T-helper 17 cell (primary cell): ENCODE measurements around the gene BAG1. TPM values are rescaled to one million over a fixed set of nuclear protein-coding genes. Genes with fewer than 3 reads are reported as not detected.

Experiments used
- ATAC-seq: fragments of 150-1000 bp; cut with Tn5 transposase; 2 replicates; pipeline ENCODE4 v1.10.0; 2021; ENCODE audit warnings: mild to moderate bottlenecking, moderate library complexity
- DNase-seq, 3 donors: peaks; one replicate each; pipeline versions ENCODE4 v3.0.0 to v3.0.0-alpha.2; 2020 to 2021
- H3K9me3 ChIP-seq: one replicate; pipeline ENCODE4 v1.7.0; 2013; ENCODE audit warnings: low read length, mild to moderate bottlenecking; ENCODE audit not compliant: control insufficient read depth, poor library complexity, severe bottlenecking
- H3K27ac Mint-ChIP-seq: one replicate; pipeline ENCODE4 v1.8.0; 2022; ENCODE audit warnings: mild to moderate bottlenecking, moderate library complexity, mixed read lengths
- H3K27me3 Mint-ChIP-seq: one replicate; pipeline ENCODE4 v1.8.0; 2022; ENCODE audit warnings: mixed read lengths
- H3K36me3 Mint-ChIP-seq: one replicate; pipeline ENCODE4 v1.8.0; 2022; ENCODE audit warnings: low read depth, mixed read lengths
- H3K4me1 Mint-ChIP-seq: one replicate; pipeline ENCODE4 v1.8.0; 2022; ENCODE audit warnings: mild to moderate bottlenecking, mixed read lengths
- H3K4me3 Mint-ChIP-seq: one replicate; pipeline ENCODE4 v1.8.0; 2022; ENCODE audit warnings: mild to moderate bottlenecking, moderate library complexity, mixed read lengths
- total RNA-seq, 4 donors: library from RNA in 2 of 4; stranded (reverse) in 2 of 4; gene quantifications; one replicate each; pipeline ENCODE4 v1.2.3 and lab custom pipeline; 2022 to 2026

BAG1 gene
- total RNA-seq, 2 donors from 2014 or later, result 51.6 to 62.5 TPM

GRCh38 chr9:33291031-33291397, 26.5 kb upstream of the BAG1 start:
- H3K27me3 Mint-ChIP-seq, result no peaks in the 10 kb centered on the region
- H3K36me3 Mint-ChIP-seq, result peaks cover 7% of the 10 kb centered on the region
- H3K4me3 Mint-ChIP-seq, result peak overlapping the region; percentile 85
- peak overlapping the region; percentile 98 for H3K27ac Mint-ChIP-seq
- DNase-seq (no peak), ATAC-seq (no peak)
- H3K9me3 ChIP-seq, result no peaks in the 10 kb centered on the region
- peaks cover 38% of the 10 kb centered on the region for H3K4me1 Mint-ChIP-seq

- no peaks in the 10 kb centered on the region for H3K9me3 ChIP-seq
- Mint-ChIP-seq H3K4me3 (peak within 1 kb of the TSS; percentile 85), H3K4me1 (peaks cover 36% of the 10 kb centered on the region), H3K36me3 (peaks cover 7% of the 10 kb centered on the region), H3K27ac (peak within 1 kb of the TSS; percentile 98), H3K27me3 (no peaks in the 10 kb centered on the region)
- DNase-seq (peak; percentile 94 to 97 (median 97)), ATAC-seq (peak; percentile 88)
Measured at GRCh38 chr9:33290247-33291030, 25.9 kb upstream of the BAG1 start, which contains the start of gene NFX1. Gene NFX1 (plus strand): TSS chr9:33290516. CDS start chr9:33290573, 57 bp downstream.

DNA sequence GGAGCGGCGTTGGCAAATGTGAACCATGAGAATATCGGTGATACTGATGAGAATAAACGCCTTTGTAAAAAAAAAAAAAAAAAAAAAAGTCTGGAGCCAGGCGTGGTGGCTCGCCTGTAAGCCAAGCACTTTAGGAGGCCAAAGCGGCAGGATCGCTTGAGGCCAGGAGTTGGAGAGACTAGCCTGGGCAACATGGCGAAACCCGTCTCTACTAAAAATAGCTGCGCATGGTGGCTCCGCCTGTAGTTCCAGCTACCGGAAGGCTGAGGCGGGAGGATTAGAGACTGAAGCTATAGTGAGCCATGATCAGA, 25.4 kb upstream of the BAG1 start:
- Mint-ChIP-seq H3K4me1 (peaks cover 35% of the 10 kb centered on the region), H3K27me3 (no peaks in the 10 kb centered on the region)

DNA sequence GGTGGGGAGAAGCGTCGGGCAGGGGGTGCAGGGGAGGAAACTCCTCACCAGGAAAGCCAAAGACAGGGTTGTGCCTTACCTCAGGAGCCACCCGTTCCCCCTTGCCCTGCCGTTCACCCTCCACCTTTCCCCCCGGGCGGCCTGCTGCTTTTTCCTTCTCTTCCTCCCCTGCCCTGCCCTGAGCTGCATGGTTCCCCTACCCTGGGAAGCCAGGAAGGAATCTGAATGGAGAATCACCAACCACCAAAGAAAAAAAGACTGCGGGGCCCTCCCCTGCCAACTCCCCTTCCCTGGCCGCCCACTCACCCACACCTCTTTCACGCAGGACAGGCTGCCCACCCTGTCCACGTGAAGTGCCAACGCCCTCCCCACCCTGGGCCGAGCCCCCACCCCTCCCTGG, 25.0 kb upstream of the BAG1 start:
- H3K27me3 Mint-ChIP-seq, result no peaks in the 10 kb centered on the region
- peaks cover 31% of the 10 kb centered on the region for H3K4me1 Mint-ChIP-seq
- DNase-seq (peak in 1 of 3 donors; percentile 12), ATAC-seq (no peak)
- peaks cover 7% of the 10 kb centered on the region for H3K36me3 Mint-ChIP-seq
- peak overlapping the region; percentile 85 for H3K4me3 Mint-ChIP-seq
- peak overlapping the region; percentile 98 for H3K27ac Mint-ChIP-seq
- no peaks in the 10 kb centered on the region for H3K9me3 ChIP-seq

More for the DNA sequence above, 25.4 kb upstream of the BAG1 start:
- no peaks in the 10 kb centered on the region for H3K9me3 ChIP-seq
- Mint-ChIP-seq H3K4me3 (peak overlapping the region; percentile 85), H3K27ac (peak overlapping the region; percentile 98), H3K36me3 (peaks cover 7% of the 10 kb centered on the region)
- DNase-seq (no peak), ATAC-seq (no peak)

- Mint-ChIP-seq H3K27ac (peak overlapping the region; percentile 98), H3K27me3 (no peaks in the 10 kb centered on the region), H3K36me3 (peaks cover 7% of the 10 kb centered on the region), H3K4me1 (peaks cover 27% of the 10 kb centered on the region), H3K4me3 (peak overlapping the region; percentile 45)
- no peaks in the 10 kb centered on the region for H3K9me3 ChIP-seq
- no peak for DNase-seq
- ATAC-seq, result no peak
Measured at GRCh38 chr9:33288828-33289483, 24.4 kb upstream of the BAG1 start.

DNA sequence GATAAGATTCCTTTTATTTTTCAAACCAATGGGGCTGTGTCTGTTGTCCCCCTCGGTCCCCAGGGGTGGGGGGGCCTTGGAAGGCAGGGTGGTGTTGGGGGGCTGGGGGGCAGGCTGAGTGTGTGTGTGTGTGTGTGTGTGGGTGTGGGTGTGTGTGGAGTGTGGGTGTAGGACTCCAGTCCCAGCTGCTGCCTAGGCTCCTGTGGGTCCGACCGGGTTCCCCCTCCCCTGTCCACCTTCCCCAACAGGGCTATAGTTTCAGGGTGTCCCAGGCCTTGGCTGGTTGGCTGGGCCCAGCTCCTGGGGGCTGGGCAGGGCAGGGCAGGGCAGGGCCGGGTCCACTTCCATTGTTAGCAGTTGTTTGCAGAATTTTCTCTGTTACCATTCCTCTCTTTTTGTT, 23.7 kb upstream of the BAG1 start:
- DNase-seq (no peak), ATAC-seq (no peak)
- no peaks in the 10 kb centered on the region for H3K9me3 ChIP-seq
- H3K27ac Mint-ChIP-seq, result peak overlapping the region; percentile 98
- peaks cover 7% of the 10 kb centered on the region for H3K36me3 Mint-ChIP-seq
- H3K27me3 Mint-ChIP-seq, result no peaks in the 10 kb centered on the region
- H3K4me3 Mint-ChIP-seq, result peak overlapping the region; percentile 45
- peaks cover 24% of the 10 kb centered on the region for H3K4me1 Mint-ChIP-seq

DNA sequence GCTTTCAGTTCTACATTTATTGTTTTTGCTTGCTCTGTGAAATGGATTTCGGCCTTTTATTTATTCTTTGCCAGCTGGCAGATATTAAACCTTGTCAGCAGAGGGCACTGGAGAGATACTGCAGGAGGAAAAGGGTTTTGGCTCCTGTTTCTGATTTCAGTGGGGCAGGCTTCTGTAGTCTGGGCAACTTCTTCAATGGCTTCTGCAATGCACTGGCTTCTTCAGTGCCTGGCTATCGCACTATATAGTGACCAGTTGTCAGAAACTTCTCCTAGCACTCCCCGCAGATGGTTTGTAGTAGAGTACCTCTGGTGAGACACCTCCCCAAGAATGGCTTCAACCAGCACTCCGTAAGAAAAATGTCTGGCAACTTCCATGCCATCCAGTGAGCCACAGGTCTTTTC, 22.6 kb upstream of the BAG1 start:
- H3K4me1 Mint-ChIP-seq, result peaks cover 18% of the 10 kb centered on the region
- ATAC-seq, result no peak
- no peak overlapping the region for H3K4me3 Mint-ChIP-seq
- H3K27ac Mint-ChIP-seq, result peak overlapping the region; percentile 98
- H3K36me3 Mint-ChIP-seq, result peaks cover 10% of the 10 kb centered on the region
- DNase-seq, result peak in 1 of 3 donors; percentile 39
- no peaks in the 10 kb centered on the region for H3K9me3 ChIP-seq
- H3K27me3 Mint-ChIP-seq, result no peaks in the 10 kb centered on the region

- H3K9me3 ChIP-seq, result no peaks in the 10 kb centered on the region
- no peak overlapping the region for H3K27ac Mint-ChIP-seq
- DNase-seq (no peak), ATAC-seq (no peak)
- H3K27me3 Mint-ChIP-seq, result no peaks in the 10 kb centered on the region
- H3K4me1 Mint-ChIP-seq, result peaks cover 10% of the 10 kb centered on the region
- H3K36me3 Mint-ChIP-seq, result peaks cover 11% of the 10 kb centered on the region
- H3K4me3 Mint-ChIP-seq, result no peak overlapping the region
Measured at GRCh38 chr9:33285502-33285901, 21.0 kb upstream of the BAG1 start.

DNA sequence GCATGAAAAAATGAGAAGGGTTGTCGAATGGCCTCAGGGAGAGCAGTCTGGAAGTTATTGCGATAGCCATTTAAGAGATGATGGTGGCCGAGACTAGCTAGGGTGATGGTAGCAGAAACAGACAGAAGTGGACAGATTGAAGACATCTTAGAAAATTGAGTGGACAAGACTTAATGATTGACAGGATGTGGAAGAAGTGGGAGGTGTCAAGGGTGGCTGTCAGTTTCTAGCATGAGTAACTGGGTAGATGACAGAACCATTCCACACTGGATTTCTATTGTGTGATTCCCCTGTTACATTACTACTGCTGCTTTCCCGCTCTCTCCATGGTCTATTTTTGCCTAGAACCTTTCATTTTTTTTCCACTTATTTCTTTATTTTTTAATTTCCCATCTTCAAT, 13.0 kb upstream of the BAG1 start:
- Mint-ChIP-seq H3K27me3 (no peaks in the 10 kb centered on the region), H3K4me1 (peaks cover 7% of the 10 kb centered on the region), H3K36me3 (peaks cover 15% of the 10 kb centered on the region), H3K4me3 (no peak overlapping the region), H3K27ac (peak overlapping the region; percentile 71)
- DNase-seq, result no peak
- no peaks in the 10 kb centered on the region for H3K9me3 ChIP-seq
- no peak for ATAC-seq

DNA sequence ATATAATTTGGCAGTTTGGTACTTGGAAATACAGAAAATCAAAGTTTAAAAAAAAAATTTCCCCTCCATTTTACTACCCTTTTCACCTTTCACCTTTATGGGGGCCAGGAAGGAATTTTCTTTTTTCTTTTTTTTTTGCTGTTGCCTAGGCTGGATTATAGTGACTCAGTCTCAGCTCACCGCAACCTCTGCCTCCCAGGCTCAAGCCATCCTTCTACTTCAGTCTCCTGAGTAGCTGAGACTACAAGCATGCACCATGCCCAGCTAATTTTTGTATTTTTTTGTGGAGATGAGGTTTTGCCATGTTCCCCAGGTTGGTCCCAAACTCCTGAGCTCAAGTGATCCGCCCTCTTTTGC, 9.4 kb upstream of the BAG1 start:
- peaks cover 15% of the 10 kb centered on the region for H3K4me1 Mint-ChIP-seq

GRCh38 chr9:33273266-33273971, 8.9 kb upstream of the BAG1 start:
- DNase-seq (no peak), ATAC-seq (no peak)
- peaks cover 15% of the 10 kb centered on the region for H3K4me1 Mint-ChIP-seq
- H3K9me3 ChIP-seq, result no peaks in the 10 kb centered on the region
- H3K4me3 Mint-ChIP-seq, result no peak overlapping the region
- peak overlapping the region; percentile 67 for H3K27ac Mint-ChIP-seq
- peaks cover 12% of the 10 kb centered on the region for H3K36me3 Mint-ChIP-seq
- no peaks in the 10 kb centered on the region for H3K27me3 Mint-ChIP-seq

More for the DNA sequence above, 9.4 kb upstream of the BAG1 start:
- Mint-ChIP-seq H3K27ac (peak overlapping the region; percentile 67), H3K27me3 (no peaks in the 10 kb centered on the region), H3K36me3 (peaks cover 12% of the 10 kb centered on the region), H3K4me3 (no peak overlapping the region)
- ATAC-seq (no peak), DNase-seq (no peak)
- H3K9me3 ChIP-seq, result no peaks in the 10 kb centered on the region

DNA sequence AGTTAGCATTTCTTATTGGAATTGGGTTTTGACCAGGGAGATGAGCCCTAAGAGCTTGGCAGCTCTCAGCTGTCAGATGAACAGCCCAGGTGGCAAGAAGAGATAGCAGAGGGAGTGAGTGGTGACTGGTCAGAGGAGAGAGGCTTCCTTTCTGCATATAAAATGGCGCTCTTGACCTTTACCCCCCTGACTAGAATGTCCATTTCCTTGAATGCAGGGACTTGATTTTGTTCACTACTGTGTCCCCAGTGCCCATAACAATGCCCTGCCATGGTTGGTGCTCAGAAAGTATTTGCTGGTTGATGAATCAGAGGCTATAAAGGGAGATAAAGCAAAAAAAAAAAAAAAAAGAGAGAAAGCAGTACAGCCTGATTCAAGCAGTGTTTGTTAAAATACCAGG, 7.6 kb upstream of the BAG1 start:
- no peaks in the 10 kb centered on the region for H3K9me3 ChIP-seq
- peaks cover 17% of the 10 kb centered on the region for H3K4me1 Mint-ChIP-seq
- DNase-seq, result no peak
- no peak overlapping the region for H3K4me3 Mint-ChIP-seq
- H3K27ac Mint-ChIP-seq, result no peak overlapping the region
- no peak for ATAC-seq
- H3K27me3 Mint-ChIP-seq, result no peaks in the 10 kb centered on the region
- H3K36me3 Mint-ChIP-seq, result peaks cover 13% of the 10 kb centered on the region

GRCh38 chr9:33270146-33270545, 5.6 kb upstream of the BAG1 start:
- no peak overlapping the region for H3K27ac Mint-ChIP-seq
- peaks cover 18% of the 10 kb centered on the region for H3K36me3 Mint-ChIP-seq
- H3K4me3 Mint-ChIP-seq, result no peak overlapping the region

More at GRCh38 chr9:33270146-33270545, 5.6 kb upstream of the BAG1 start:
- DNase-seq (no peak), ATAC-seq (no peak)
- Mint-ChIP-seq H3K27me3 (no peaks in the 10 kb centered on the region), H3K4me1 (peaks cover 33% of the 10 kb centered on the region)
- H3K9me3 ChIP-seq, result no peaks in the 10 kb centered on the region
